ENCODE measurements around the gene PABPC3. TPM values are rescaled to one million over a fixed set of nuclear protein-coding genes. Genes with fewer than 3 reads are reported as not detected.

Gene PABPC3
- total and polyA plus RNA-seq, 2 donors (not counting 3 experiments of a cell fraction or from before 2014, with no cell fraction given): 0.07 to 0.31 TPM

DNA sequence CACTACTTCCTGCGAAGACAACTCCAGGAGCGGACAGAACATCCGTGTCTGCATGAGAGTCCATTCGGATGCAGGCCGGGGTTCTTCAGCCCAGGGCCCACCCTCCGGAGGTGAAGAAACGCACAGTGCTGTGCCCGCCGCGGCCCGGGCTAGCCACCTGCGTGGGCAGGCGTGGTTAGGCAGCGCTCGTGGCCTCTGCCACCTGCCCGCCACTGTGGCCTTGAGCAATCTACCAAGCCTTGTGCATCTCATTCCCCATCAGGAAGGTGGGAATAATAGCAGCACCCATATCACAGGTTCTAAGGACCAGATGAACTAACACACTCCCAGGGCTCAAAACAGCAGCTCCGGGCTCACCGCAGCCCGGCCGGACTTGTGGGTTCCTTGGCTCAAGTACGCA lies 26.7 kb upstream of the PABPC3 start:
- FAIRE-seq (no peak), DNase-seq (ENCODE audit: low read depth, low spot score) (no peak)
- H3K4me3 ChIP-seq (replicated peaks in 1 of 3; ENCODE audit: insufficient read depth in 1 of 3, low read depth in 1 of 3, low read length in 3 of 3): no peak overlapping the region
- dilution Hi-C loops (cut with MboI; ENCODE audit: extremely low pct_ligation_motif_present, low sequenced_read_pairs) (no loop called here), intact Hi-C loops (cut with micrococcal nuclease) (no loop called here)
- H3K27ac ChIP-seq (ENCODE audit: insufficient read depth, low read depth, low read length): no peak overlapping the region
- H3K9ac ChIP-seq (replicated peaks; ENCODE audit: extremely low read depth, insufficient read depth, low read length): no peak overlapping the region
- no peaks in the 10 kb centered on the region for H3K79me2 ChIP-seq (ENCODE audit: control insufficient read depth, insufficient read depth, low read length)
- no peak overlapping the region for H3K4me2 ChIP-seq (ENCODE audit: insufficient read depth, low read length)
- H3K27me3 ChIP-seq (ENCODE audit: control insufficient read depth in 2 of 2, insufficient read depth in 2 of 2, low read length in 2 of 2): no peaks in the 10 kb centered on the region
- H3K9me3 ChIP-seq (replicated peaks; ENCODE audit: control insufficient read depth, insufficient read depth, low read length): no peaks in the 10 kb centered on the region
- H4K20me1 ChIP-seq (replicated peaks; ENCODE audit: control insufficient read depth, extremely low read depth, insufficient read depth, low read length): no peaks in the 10 kb centered on the region
- POLR2A ChIA-PET: no interaction called here
- CTCF ChIA-PET: no interaction called here
- TF ChIP-seq EZH2 (IDR thresholded peaks at IDR 0.05; ENCODE audit: borderline replicate concordance, low read depth, low read length, severe bottlenecking): no peak
- H2AFZ ChIP-seq (ENCODE audit: low read depth, low read length): no peak overlapping the region
- H3K4me1 ChIP-seq (ENCODE audit: control insufficient read depth, extremely low read depth, insufficient read depth, low read length): no peaks in the 10 kb centered on the region
- no peaks in the 10 kb centered on the region for H3K36me3 ChIP-seq (ENCODE audit: control insufficient read depth in 2 of 2, extremely low read depth in 1 of 2, insufficient read depth in 2 of 2, low read length in 2 of 2)
- BruUV-seq (replicated peaks): no TSS peak
- H3K9me1 ChIP-seq (replicated peaks; ENCODE audit: control insufficient read depth, extremely low read depth, insufficient read depth, low read length): no peaks in the 10 kb centered on the region

DNA sequence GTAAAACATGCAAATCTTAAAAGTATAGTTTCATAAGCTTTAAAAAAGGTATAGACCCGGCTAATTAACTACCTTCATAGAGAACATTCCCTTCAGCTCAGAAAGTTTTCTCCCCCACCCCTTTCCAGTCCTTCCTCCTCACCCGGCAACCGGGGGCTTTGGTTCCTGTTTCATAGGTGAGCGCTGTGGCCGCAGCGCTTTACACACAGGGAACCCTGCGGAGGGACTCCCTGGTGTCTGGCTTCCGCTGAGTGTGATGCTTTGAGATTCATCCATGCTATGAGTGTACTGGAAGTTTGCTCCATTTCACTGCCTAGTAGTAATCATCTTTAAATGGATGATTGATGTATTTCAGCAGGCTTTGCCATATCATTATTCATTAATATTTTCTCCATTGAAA lies 26.0 kb upstream of the PABPC3 start:
- H3K27me3 ChIP-seq (ENCODE audit: control insufficient read depth in 2 of 2, insufficient read depth in 2 of 2, low read length in 2 of 2): no peaks in the 10 kb centered on the region
- H2AFZ ChIP-seq (ENCODE audit: low read depth, low read length): no peak overlapping the region
- dilution Hi-C loops (cut with MboI; ENCODE audit: extremely low pct_ligation_motif_present, low sequenced_read_pairs) (no loop called here), intact Hi-C loops (cut with micrococcal nuclease) (no loop called here)
- no peak overlapping the region for H3K27ac ChIP-seq (ENCODE audit: insufficient read depth, low read depth, low read length)
- ChIA-PET POLR2A (no interaction called here), CTCF (no interaction called here)
- H3K79me2 ChIP-seq (ENCODE audit: control insufficient read depth, insufficient read depth, low read length): no peaks in the 10 kb centered on the region
- H3K9me1 ChIP-seq (replicated peaks; ENCODE audit: control insufficient read depth, extremely low read depth, insufficient read depth, low read length): no peaks in the 10 kb centered on the region
- no peak overlapping the region for H3K4me2 ChIP-seq (ENCODE audit: insufficient read depth, low read length)
- H3K4me1 ChIP-seq (ENCODE audit: control insufficient read depth, extremely low read depth, insufficient read depth, low read length): no peaks in the 10 kb centered on the region
- no peak overlapping the region for H3K4me3 ChIP-seq (replicated peaks in 1 of 3; ENCODE audit: insufficient read depth in 1 of 3, low read depth in 1 of 3, low read length in 3 of 3)
- H3K9me3 ChIP-seq (replicated peaks; ENCODE audit: control insufficient read depth, insufficient read depth, low read length): no peaks in the 10 kb centered on the region
- no peak for DNase-seq (ENCODE audit: low read depth, low spot score)
- no peaks in the 10 kb centered on the region for H4K20me1 ChIP-seq (replicated peaks; ENCODE audit: control insufficient read depth, extremely low read depth, insufficient read depth, low read length)
- no peaks in the 10 kb centered on the region for H3K36me3 ChIP-seq (ENCODE audit: control insufficient read depth in 2 of 2, extremely low read depth in 1 of 2, insufficient read depth in 2 of 2, low read length in 2 of 2)
- BruUV-seq (replicated peaks): no TSS peak
- no peak overlapping the region for H3K9ac ChIP-seq (replicated peaks; ENCODE audit: extremely low read depth, insufficient read depth, low read length)
- TF ChIP-seq POLR2A (IDR thresholded peaks at IDR 0.05; ENCODE audit: low read depth, low read length) (no peak), FOS (IDR thresholded peaks at IDR 0.05; ENCODE audit: borderline replicate concordance, insufficient read depth, low read length) (no peak), JUN (IDR thresholded peaks at IDR 0.05; ENCODE audit: borderline replicate concordance, insufficient read depth, insufficient read length, low read depth) (no peak), EZH2 (IDR thresholded peaks at IDR 0.05; ENCODE audit: borderline replicate concordance, low read depth, low read length, severe bottlenecking) (no peak), MYC (IDR thresholded peaks at IDR 0.05; ENCODE audit: low read depth, low read length) (no peak), GATA2 (IDR thresholded peaks at IDR 0.05; ENCODE audit: insufficient read depth, insufficient read length, low read depth, low read length) (no peak), POLR2AphosphoS5 (IDR thresholded peaks at IDR 0.05; ENCODE audit: insufficient read depth, low read depth, low read length) (no peak)
- TF ChIP-seq, protein P1, sequence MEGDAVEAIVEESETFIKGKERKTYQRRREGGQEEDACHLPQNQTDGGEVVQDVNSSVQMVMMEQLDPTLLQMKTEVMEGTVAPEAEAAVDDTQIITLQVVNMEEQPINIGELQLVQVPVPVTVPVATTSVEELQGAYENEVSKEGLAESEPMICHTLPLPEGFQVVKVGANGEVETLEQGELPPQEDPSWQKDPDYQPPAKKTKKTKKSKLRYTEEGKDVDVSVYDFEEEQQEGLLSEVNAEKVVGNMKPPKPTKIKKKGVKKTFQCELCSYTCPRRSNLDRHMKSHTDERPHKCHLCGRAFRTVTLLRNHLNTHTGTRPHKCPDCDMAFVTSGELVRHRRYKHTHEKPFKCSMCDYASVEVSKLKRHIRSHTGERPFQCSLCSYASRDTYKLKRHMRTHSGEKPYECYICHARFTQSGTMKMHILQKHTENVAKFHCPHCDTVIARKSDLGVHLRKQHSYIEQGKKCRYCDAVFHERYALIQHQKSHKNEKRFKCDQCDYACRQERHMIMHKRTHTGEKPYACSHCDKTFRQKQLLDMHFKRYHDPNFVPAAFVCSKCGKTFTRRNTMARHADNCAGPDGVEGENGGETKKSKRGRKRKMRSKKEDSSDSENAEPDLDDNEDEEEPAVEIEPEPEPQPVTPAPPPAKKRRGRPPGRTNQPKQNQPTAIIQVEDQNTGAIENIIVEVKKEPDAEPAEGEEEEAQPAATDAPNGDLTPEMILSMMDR (IDR thresholded peaks at IDR 0.05; ENCODE audit: extremely low read depth in 1 of 2, insufficient read depth in 1 of 2, low read depth in 1 of 2, low read length in 2 of 2): no peak
- TF ChIP-seq, protein P2, sequence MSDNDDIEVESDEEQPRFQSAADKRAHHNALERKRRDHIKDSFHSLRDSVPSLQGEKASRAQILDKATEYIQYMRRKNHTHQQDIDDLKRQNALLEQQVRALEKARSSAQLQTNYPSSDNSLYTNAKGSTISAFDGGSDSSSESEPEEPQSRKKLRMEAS (IDR thresholded peaks at IDR 0.05; ENCODE audit: insufficient read depth, insufficient read length): no peak
- FAIRE-seq: no peak

All from endothelial cell of umbilical vein (primary cell).